Smooth muscle cell of the brain vasculature (primary cell): Measurements from ENCODE around the gene RNASE8.

Experiments
- DNase-seq: peaks from one replicate; pipeline ENCODE4 v3.0.0-alpha.2; 2012; ENCODE audit warnings: low read depth, low spot score

Gene RNASE8

GRCh38 chr14:21053184-21054122, 4.2 kb upstream of the RNASE8 start:
- DNase-seq, result no peak

- no peak for DNase-seq
Measured at GRCh38 chr14:21054123-21054767, 3.4 kb upstream of the RNASE8 start.

GRCh38 chr14:21054768-21055145, 2.9 kb upstream of the RNASE8 start:
- DNase-seq, result no peak

- no peak for DNase-seq
Measured at GRCh38 chr14:21055432-21056117, 2.0 kb upstream of the RNASE8 start.

- no peak for DNase-seq
Measured at GRCh38 chr14:21056520-21057163, 980 bp upstream of the RNASE8 start.

- DNase-seq, result no peak
Measured at GRCh38 chr14:21058903-21059302, 1.3 kb downstream of the RNASE8 start.

GRCh38 chr14:21059842-21060613, 2.4 kb downstream of the RNASE8 start:
- DNase-seq, result no peak

GRCh38 chr14:21060614-21061346, 3.2 kb downstream of the RNASE8 start:
- DNase-seq, result no peak

GRCh38 chr14:21061347-21061668, 3.7 kb downstream of the RNASE8 start:
- no peak for DNase-seq

GRCh38 chr14:21063479-21063878, 5.9 kb downstream of the RNASE8 start:
- no peak for DNase-seq

- DNase-seq, result no peak
Measured at GRCh38 chr14:21066882-21067502, 9.4 kb downstream of the RNASE8 start.

- DNase-seq, result peak; percentile 18
Measured at GRCh38 chr14:21068521-21069387, 11.1 kb downstream of the RNASE8 start.

- peak; percentile 10 for DNase-seq
Measured at GRCh38 chr14:21069388-21070082, 11.9 kb downstream of the RNASE8 start.

- DNase-seq, result no peak
Measured at GRCh38 chr14:21070083-21070609, 12.5 kb downstream of the RNASE8 start, which contains the start of gene ARHGEF40. Gene ARHGEF40, plus strand, starts transcription at chr14:21070304. Its CDS starts 93 bp downstream, at chr14:21070397.

GRCh38 chr14:21070610-21071224, 13.1 kb downstream of the RNASE8 start:
- peak; percentile 32 for DNase-seq

GRCh38 chr14:21071225-21072030, 13.8 kb downstream of the RNASE8 start:
- peak; percentile 87 for DNase-seq

GRCh38 chr14:21072031-21072473, 14.4 kb downstream of the RNASE8 start:
- DNase-seq, result peak; percentile 47
